Memory B cell (primary cell): ENCODE data around the gene ANKRD55.
A peak's percentile ranks its signal among the peaks of the same experiment; 100 is the strongest.
"Not testable (repeated sequence)": the region's sequence is repeated elsewhere in the genome, so short reads cannot be mapped to it uniquely, and the experiment has no call there.

Source experiments
- ATAC-seq: fragments of 150-1000 bp; cut with Tn5 transposase; 2 replicates; pipeline ENCODE4 v1.10.0; 2021; ENCODE audit warnings: low read depth, mild to moderate bottlenecking, moderate library complexity
- DNase-seq, 2 donors: peaks; one replicate each; pipeline ENCODE4 v3.0.0; 2022; ENCODE audit warnings: low spot score in 2 of 2
- H3K27ac Mint-ChIP-seq: one replicate; pipeline ENCODE4 v1.8.0; 2022; ENCODE audit warnings: mild to moderate bottlenecking, moderate library complexity, mixed read lengths
- H3K27me3 Mint-ChIP-seq: one replicate; pipeline ENCODE4 v1.8.0; 2022; ENCODE audit warnings: mixed read lengths
- H3K36me3 Mint-ChIP-seq: one replicate; pipeline ENCODE4 v1.8.0; 2022; ENCODE audit warnings: mild to moderate bottlenecking, mixed read lengths
- H3K4me1 Mint-ChIP-seq: one replicate; pipeline ENCODE4 v1.8.0; 2022; ENCODE audit warnings: mixed read lengths
- H3K4me3 Mint-ChIP-seq: one replicate; pipeline ENCODE4 v1.8.0; 2022; ENCODE audit warnings: mild to moderate bottlenecking, moderate library complexity, mixed read lengths
- H3K9me3 Mint-ChIP-seq: one replicate; pipeline ENCODE4 v1.8.0; 2022; ENCODE audit warnings: mixed read lengths

Gene ANKRD55

GRCh38 chr5:56097055-56097454 is 136.1 kb downstream of the ANKRD55 start:
- H3K27me3 Mint-ChIP-seq, result peaks cover 1% of the 10 kb centered on the region
- H3K4me3 Mint-ChIP-seq, result no peak overlapping the region
- no peak overlapping the region for H3K27ac Mint-ChIP-seq
- no peak for DNase-seq
- H3K36me3 Mint-ChIP-seq, result no peaks in the 10 kb centered on the region
- no peak for ATAC-seq
- peaks cover 3% of the 10 kb centered on the region for H3K9me3 Mint-ChIP-seq
- peaks cover 6% of the 10 kb centered on the region for H3K4me1 Mint-ChIP-seq

GRCh38 chr5:56095579-56096102 is 137.5 kb downstream of the ANKRD55 start:
- DNase-seq, result no peak
- no peak for ATAC-seq
- Mint-ChIP-seq H3K36me3 (no peaks in the 10 kb centered on the region), H3K27me3 (no peaks in the 10 kb centered on the region), H3K4me3 (no peak overlapping the region), H3K9me3 (no peaks in the 10 kb centered on the region), H3K4me1 (peaks cover 6% of the 10 kb centered on the region), H3K27ac (no peak overlapping the region)

- Mint-ChIP-seq H3K36me3 (no peaks in the 10 kb centered on the region), H3K27ac (no peak overlapping the region), H3K9me3 (no peaks in the 10 kb centered on the region), H3K4me1 (peaks cover 6% of the 10 kb centered on the region), H3K4me3 (no peak overlapping the region), H3K27me3 (no peaks in the 10 kb centered on the region)
- ATAC-seq (peak; percentile 46), DNase-seq (no peak)
Measured at GRCh38 chr5:56094579-56095361, 138.4 kb downstream of the ANKRD55 start.

- ATAC-seq (no peak), DNase-seq (no peak)
- peaks cover 6% of the 10 kb centered on the region for H3K4me1 Mint-ChIP-seq
- H3K27ac Mint-ChIP-seq, result no peak overlapping the region
- H3K9me3 Mint-ChIP-seq, result no peaks in the 10 kb centered on the region
- no peaks in the 10 kb centered on the region for H3K27me3 Mint-ChIP-seq
- no peaks in the 10 kb centered on the region for H3K36me3 Mint-ChIP-seq
- no peak overlapping the region for H3K4me3 Mint-ChIP-seq
Measured at GRCh38 chr5:56093970-56094369, 139.2 kb downstream of the ANKRD55 start.

- ATAC-seq, result no peak
- Mint-ChIP-seq H3K4me3 (no peak overlapping the region), H3K27me3 (no peaks in the 10 kb centered on the region), H3K4me1 (peaks cover 6% of the 10 kb centered on the region), H3K27ac (no peak overlapping the region), H3K9me3 (no peaks in the 10 kb centered on the region), H3K36me3 (no peaks in the 10 kb centered on the region)
- DNase-seq, result no peak
Measured at GRCh38 chr5:56092115-56092514, 141.0 kb downstream of the ANKRD55 start.

GRCh38 chr5:56091664-56092063 is 141.5 kb downstream of the ANKRD55 start:
- H3K9me3 Mint-ChIP-seq, result no peaks in the 10 kb centered on the region
- no peaks in the 10 kb centered on the region for H3K36me3 Mint-ChIP-seq
- no peak overlapping the region for H3K27ac Mint-ChIP-seq
- H3K4me1 Mint-ChIP-seq, result peaks cover 6% of the 10 kb centered on the region
- DNase-seq, result no peak
- no peak overlapping the region for H3K4me3 Mint-ChIP-seq
- H3K27me3 Mint-ChIP-seq, result no peaks in the 10 kb centered on the region
- ATAC-seq, result no peak

GRCh38 chr5:56090793-56091460 is 142.2 kb downstream of the ANKRD55 start:
- Mint-ChIP-seq H3K27me3 (peaks cover 2% of the 10 kb centered on the region), H3K9me3 (no peaks in the 10 kb centered on the region), H3K27ac (no peak overlapping the region), H3K36me3 (no peaks in the 10 kb centered on the region), H3K4me3 (no peak overlapping the region), H3K4me1 (peaks cover 6% of the 10 kb centered on the region)
- DNase-seq (no peak), ATAC-seq (no peak)

- ATAC-seq (no peak), DNase-seq (no peak)
- Mint-ChIP-seq H3K27me3 (peaks cover 2% of the 10 kb centered on the region), H3K9me3 (no peaks in the 10 kb centered on the region), H3K4me1 (no peaks in the 10 kb centered on the region), H3K27ac (no peak overlapping the region), H3K36me3 (no peaks in the 10 kb centered on the region), H3K4me3 (no peak overlapping the region)
Measured at GRCh38 chr5:56088967-56089829, 143.9 kb downstream of the ANKRD55 start.

GRCh38 chr5:56088431-56088949 is 144.6 kb downstream of the ANKRD55 start:
- Mint-ChIP-seq H3K36me3 (peaks cover under 1% of the 10 kb centered on the region), H3K9me3 (peaks cover 2% of the 10 kb centered on the region), H3K4me1 (no peaks in the 10 kb centered on the region), H3K4me3 (no peak overlapping the region), H3K27me3 (peaks cover 4% of the 10 kb centered on the region), H3K27ac (no peak overlapping the region)
- no peak for DNase-seq
- ATAC-seq, result no peak

GRCh38 chr5:56085193-56085592 is 147.9 kb downstream of the ANKRD55 start:
- H3K9me3 Mint-ChIP-seq, result peaks cover 3% of the 10 kb centered on the region
- peaks cover 7% of the 10 kb centered on the region for H3K4me1 Mint-ChIP-seq
- no peak overlapping the region for H3K4me3 Mint-ChIP-seq
- ATAC-seq (no peak), DNase-seq (no peak)
- no peak overlapping the region for H3K27ac Mint-ChIP-seq
- H3K36me3 Mint-ChIP-seq, result peaks cover 3% of the 10 kb centered on the region
- H3K27me3 Mint-ChIP-seq, result peaks cover 7% of the 10 kb centered on the region

- ATAC-seq (no peak), DNase-seq (no peak)
- Mint-ChIP-seq H3K9me3 (peaks cover 3% of the 10 kb centered on the region), H3K27me3 (peaks cover 11% of the 10 kb centered on the region), H3K27ac (no peak overlapping the region), H3K4me3 (no peak overlapping the region), H3K36me3 (peaks cover 3% of the 10 kb centered on the region), H3K4me1 (peaks cover 7% of the 10 kb centered on the region)
Measured at GRCh38 chr5:56083286-56083854, 149.8 kb downstream of the ANKRD55 start.

GRCh38 chr5:56081053-56081642 is 152.0 kb downstream of the ANKRD55 start:
- not testable (repeated sequence) for DNase-seq

GRCh38 chr5:56080375-56081052 is 152.6 kb downstream of the ANKRD55 start:
- Mint-ChIP-seq H3K9me3 (peaks cover 3% of the 10 kb centered on the region), H3K4me3 (no peak overlapping the region)

More at GRCh38 chr5:56081053-56081642, 152.0 kb downstream of the ANKRD55 start:
- not testable (repeated sequence) for H3K4me1 Mint-ChIP-seq, ATAC-seq, H3K36me3 Mint-ChIP-seq, H3K9me3 Mint-ChIP-seq, H3K4me3 Mint-ChIP-seq, H3K27ac Mint-ChIP-seq
- H3K27me3 Mint-ChIP-seq, result peaks cover 11% of the 10 kb centered on the region

More at GRCh38 chr5:56080375-56081052, 152.6 kb downstream of the ANKRD55 start:
- ATAC-seq (peak; percentile 38), DNase-seq (no peak)
- Mint-ChIP-seq H3K36me3 (peaks cover 3% of the 10 kb centered on the region), H3K27me3 (peaks cover 11% of the 10 kb centered on the region), H3K4me1 (peaks cover 10% of the 10 kb centered on the region), H3K27ac (no peak overlapping the region)
